Stimulated activated CD4-positive, alpha-beta T cell treated with anti-CD3 and anti-CD28 coated beads, Interleukin-4, amount 100 ng/mL, for 48 hours (primary cell): ENCODE data around the gene SLC7A7.
"Not testable (repeated sequence)": the region's sequence is repeated elsewhere in the genome, so short reads cannot be mapped to it uniquely, and the experiment has no call there.

ENCODE experiments used
- DNase-seq, 2 donors: peaks; one replicate each; pipeline ENCODE4 v3.0.0-alpha.2; 2020; ENCODE audit warnings: low read depth in 2 of 2

Gene SLC7A7

GRCh38 chr14:22843123-22843925 lies 28.1 kb upstream of the SLC7A7 start:
- no peak for DNase-seq

- no peak for DNase-seq
These were observed 27.2 kb upstream of the SLC7A7 start for GRCh38 chr14:22842211-22843122.

- DNase-seq: no peak
These were observed 26.5 kb upstream of the SLC7A7 start for GRCh38 chr14:22841769-22842168.

GRCh38 chr14:22841311-22841710 lies 26.1 kb upstream of the SLC7A7 start:
- no peak for DNase-seq

GRCh38 chr14:22839159-22839779 lies 24.0 kb upstream of the SLC7A7 start:
- DNase-seq: no peak

- DNase-seq: no peak
These were observed 23.4 kb upstream of the SLC7A7 start for GRCh38 chr14:22838631-22839041.

- DNase-seq: no peak
These were observed 22.7 kb upstream of the SLC7A7 start for GRCh38 chr14:22837750-22838538.

GRCh38 chr14:22837114-22837749 lies 22.0 kb upstream of the SLC7A7 start:
- no peak for DNase-seq

GRCh38 chr14:22836301-22837113 lies 21.3 kb upstream of the SLC7A7 start, which contains the start of gene MMP14:
Gene MMP14, plus strand, starts transcription at chr14:22836585. Its CDS starts 233 bp downstream, at chr14:22836818.
- DNase-seq: no peak

GRCh38 chr14:22835505-22835904 lies 20.3 kb upstream of the SLC7A7 start:
- no peak for DNase-seq

GRCh38 chr14:22830443-22831010 lies 15.3 kb upstream of the SLC7A7 start:
- no peak for DNase-seq

- peak; percentile 79 to 84 for DNase-seq
These were observed 14.6 kb upstream of the SLC7A7 start, which contains the start of gene MRPL52 for GRCh38 chr14:22829661-22830442. Gene MRPL52, plus strand, starts transcription at chr14:22829887. Its CDS starts 26 bp downstream, at chr14:22829913.

GRCh38 chr14:22829076-22829660 lies 13.9 kb upstream of the SLC7A7 start:
- not testable (repeated sequence) for DNase-seq

- no peak for DNase-seq
These were observed 9.6 kb upstream of the SLC7A7 start for GRCh38 chr14:22824711-22825359.

GRCh38 chr14:22822571-22823098 lies 7.4 kb upstream of the SLC7A7 start:
- peak; percentile 55 to 60 for DNase-seq

GRCh38 chr14:22822016-22822570 lies 6.9 kb upstream of the SLC7A7 start:
- DNase-seq: no peak
